ENCODE measurements around the gene SIRT3.

DNA sequence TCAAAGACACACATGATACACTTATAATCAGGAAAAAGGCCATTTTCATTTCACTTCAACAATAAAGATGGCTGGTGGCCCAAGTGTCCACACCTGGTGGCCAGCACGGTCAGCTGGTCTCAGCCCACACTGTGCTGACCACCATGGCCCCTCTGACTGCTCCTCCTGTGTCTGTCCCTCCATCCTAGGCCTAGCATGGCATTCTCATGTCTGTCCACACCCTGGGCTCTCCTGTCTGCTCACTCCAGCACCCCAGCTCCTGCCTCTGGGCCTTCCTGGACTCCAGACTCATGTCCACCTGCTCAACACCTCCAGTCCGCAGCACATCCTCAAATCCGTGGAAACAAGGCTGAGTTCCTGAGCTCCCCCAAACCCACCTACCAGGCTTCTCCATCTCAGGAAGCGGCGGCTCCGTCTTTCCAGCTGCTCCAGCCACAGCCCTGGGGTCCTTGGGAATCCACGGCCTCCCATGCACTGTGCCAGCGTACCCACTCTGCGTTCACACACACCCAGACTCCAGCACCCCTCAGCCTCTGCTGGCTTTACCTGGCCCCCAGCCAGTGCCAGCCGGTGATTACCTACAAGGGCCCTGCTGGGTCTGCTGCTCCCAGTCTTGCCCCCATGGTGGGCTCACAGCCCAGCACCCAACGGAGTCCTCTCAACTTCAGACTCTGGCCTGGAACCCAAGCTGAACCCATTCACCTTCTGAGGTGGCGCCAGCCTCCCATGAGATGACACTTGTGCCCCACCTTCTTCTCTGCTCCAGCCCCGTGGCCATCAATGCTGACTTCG lies 13.9 kb downstream of the SIRT3 start:
- TF ChIP-seq, protein P1, sequence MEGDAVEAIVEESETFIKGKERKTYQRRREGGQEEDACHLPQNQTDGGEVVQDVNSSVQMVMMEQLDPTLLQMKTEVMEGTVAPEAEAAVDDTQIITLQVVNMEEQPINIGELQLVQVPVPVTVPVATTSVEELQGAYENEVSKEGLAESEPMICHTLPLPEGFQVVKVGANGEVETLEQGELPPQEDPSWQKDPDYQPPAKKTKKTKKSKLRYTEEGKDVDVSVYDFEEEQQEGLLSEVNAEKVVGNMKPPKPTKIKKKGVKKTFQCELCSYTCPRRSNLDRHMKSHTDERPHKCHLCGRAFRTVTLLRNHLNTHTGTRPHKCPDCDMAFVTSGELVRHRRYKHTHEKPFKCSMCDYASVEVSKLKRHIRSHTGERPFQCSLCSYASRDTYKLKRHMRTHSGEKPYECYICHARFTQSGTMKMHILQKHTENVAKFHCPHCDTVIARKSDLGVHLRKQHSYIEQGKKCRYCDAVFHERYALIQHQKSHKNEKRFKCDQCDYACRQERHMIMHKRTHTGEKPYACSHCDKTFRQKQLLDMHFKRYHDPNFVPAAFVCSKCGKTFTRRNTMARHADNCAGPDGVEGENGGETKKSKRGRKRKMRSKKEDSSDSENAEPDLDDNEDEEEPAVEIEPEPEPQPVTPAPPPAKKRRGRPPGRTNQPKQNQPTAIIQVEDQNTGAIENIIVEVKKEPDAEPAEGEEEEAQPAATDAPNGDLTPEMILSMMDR (IDR thresholded peaks at IDR 0.05) = no peak
- TF ChIP-seq POLR2A (IDR thresholded peaks at IDR 0.05) = no peak
